A549 (cell line): ENCODE measurements around the gene GPR18. TPM values are rescaled to one million over a fixed set of nuclear protein-coding genes. Genes with fewer than 3 reads are reported as not detected.

ENCODE experiments used
- ATAC-seq, 2 experiments: fragments of 200-7000 bp in 1 of 2; fragments of >200 bp in 1 of 2; cut with Nextera tagmentation in 1 of 2; cut with Tn5 transposase in 1 of 2; 3 replicates each; pipeline versions ENCODE4 v1.8.0 to v1.9.1; 2018 to 2020; ENCODE audit warnings: mild to moderate bottlenecking in 1 of 2, moderate library complexity in 1 of 2
- CTCF ChIA-PET: fragments of 300-600 bp; sonication (Branson Sonifier 250); formaldehyde crosslinking; extraction: SDS; loops from one replicate; lab custom pipeline; 2021; ENCODE audit warnings: antibody characterized with exemption, inconsistent platforms; lab: Yijun Ruan, JAX
- POLR2A ChIA-PET: fragments of 350-600 bp; formaldehyde crosslinking; extraction: SDS; loops from one replicate; lab custom pipeline; 2021; ENCODE audit warnings: antibody characterized with exemption, inconsistent platforms; lab: Yijun Ruan, JAX
- DNase-seq, 2 experiments: peaks; one replicate each; pipeline versions ENCODE4 v3.0.0 to v3.0.0-alpha.2; 2011 to 2016; ENCODE audit warnings: low read depth in 1 of 2, low spot score in 1 of 2
- FAIRE-seq: peaks from 2 replicates; lab custom pipeline; 2011; peaks lifted over from hg19 to GRCh38; lab: Jason Lieb, UNC
- H3K27ac ChIP-seq, 2 experiments: fragments of >200 bp; sonication (Bioruptor Twin); formaldehyde crosslinking; 3 replicates each; pipeline ENCODE4 v1.5.1; 2016 to 2017
- H3K4me1 ChIP-seq: fragments of >200 bp; sonication (Bioruptor Twin); formaldehyde crosslinking; 3 replicates; pipeline ENCODE4 v1.6.1; 2016
- H3K4me2 ChIP-seq: fragments of >200 bp; sonication (Bioruptor Twin); formaldehyde crosslinking; 3 replicates; pipeline ENCODE4 v1.6.1; 2016
- H3K4me3 ChIP-seq: fragments of >200 bp; sonication (Bioruptor Twin); formaldehyde crosslinking; 3 replicates; pipeline ENCODE4 v1.5.1; 2016
- H3K9me3 ChIP-seq: fragments of >200 bp; sonication (Bioruptor Twin); formaldehyde crosslinking; 3 replicates; pipeline ENCODE4 v1.6.1; 2016
- EHF ChIP-seq: fragments of 250-450 bp; sonication (Bioruptor Pico); IDR thresholded peaks from 2 replicates; pipeline ENCODE4 v1.5.0; 2020; ENCODE audit warnings: mild to moderate bottlenecking
- EHMT2 ChIP-seq: fragments of 200-600 bp; sonication (generic); IDR thresholded peaks from 2 replicates; pipeline ENCODE4 v1.6.1; 2016; ENCODE audit warnings: antibody characterized with exemption, low read depth, mild to moderate bottlenecking, moderate library complexity
- ESRRA ChIP-seq: fragments of 150-350 bp; IDR thresholded peaks from 2 replicates; pipeline ENCODE4 v1.6.1; 2014; ENCODE audit warnings: mild to moderate bottlenecking, low read length, borderline replicate concordance
- GATA3 ChIP-seq: IDR thresholded peaks from 2 replicates; pipeline ENCODE4 v1.6.1; 2012; ENCODE audit warnings: borderline replicate concordance
- HDAC2 ChIP-seq: fragments of 200-600 bp; sonication (generic); IDR thresholded peaks from 2 replicates; pipeline ENCODE4 v1.6.1; 2016
- HEYL ChIP-seq: fragments of 250-450 bp; sonication (Bioruptor Pico); IDR thresholded peaks from 2 replicates; pipeline ENCODE4 v1.8.0; 2021; ENCODE audit warnings: mild to moderate bottlenecking, moderate library complexity
- HOXA7 ChIP-seq: fragments of 250-450 bp; sonication (Bioruptor Pico); IDR thresholded peaks from 2 replicates; pipeline ENCODE4 v1.5.0; 2020; ENCODE audit warnings: mild to moderate bottlenecking, moderate library complexity
- JUN ChIP-seq, 2 experiments: fragments of >200 bp; sonication (Bioruptor Twin); formaldehyde crosslinking; IDR thresholded peaks; 2 replicates in 1 of 2; 3 replicates in 1 of 2; pipeline ENCODE4 v1.6.1; 2016 to 2017
- JUNB ChIP-seq: fragments of >200 bp; sonication (Bioruptor Twin); formaldehyde crosslinking; IDR thresholded peaks from 2 replicates; pipeline ENCODE4 v1.6.1; 2016
- KDM1A ChIP-seq: fragments of 200-600 bp; sonication (generic); IDR thresholded peaks from 2 replicates; pipeline ENCODE4 v1.6.1; 2016; ENCODE audit warnings: low read depth, mild to moderate bottlenecking
- MAFK ChIP-seq: fragments of 450-650 bp; IDR thresholded peaks from 2 replicates; pipeline ENCODE4 v1.6.1; 2014; ENCODE audit not compliant: partially characterized antibody
- NFE2L2 ChIP-seq: fragments of 150-350 bp; conservative IDR thresholded peaks from 2 replicates; pipeline ENCODE4 v1.6.1; 2014; ENCODE audit warnings: low read length
- PHF8 ChIP-seq: fragments of 200-600 bp; sonication (generic); IDR thresholded peaks from 2 replicates; pipeline ENCODE4 v1.6.1; 2016; ENCODE audit warnings: low read depth, mild to moderate bottlenecking, antibody characterized with exemption, moderate library complexity, borderline replicate concordance
- POLR2A ChIP-seq: IDR thresholded peaks from 2 replicates; pipeline ENCODE4 v1.6.1; 2012; ENCODE audit warnings: mild to moderate bottlenecking, low read length
- RCOR1 ChIP-seq: fragments of 150-350 bp; IDR thresholded peaks from 2 replicates; pipeline ENCODE4 v1.6.1; 2014; ENCODE audit warnings: antibody characterized with exemption, low read length, low read depth
- RFX5 ChIP-seq: fragments of 450-650 bp; IDR thresholded peaks from 2 replicates; pipeline ENCODE4 v1.7.1; 2014; ENCODE audit warnings: antibody characterized with exemption, mild to moderate bottlenecking, moderate library complexity
- SREBF2 ChIP-seq: fragments of 450-650 bp; IDR thresholded peaks from 2 replicates; pipeline ENCODE4 v1.6.1; 2014; ENCODE audit warnings: mild to moderate bottlenecking, moderate library complexity
- ZFP36 ChIP-seq: fragments of 450-650 bp; IDR thresholded peaks from 2 replicates; pipeline ENCODE4 v1.6.1; 2014; ENCODE audit warnings: borderline replicate concordance; ENCODE audit not compliant: partially characterized antibody
- WGBS: methylation state at CpG from one replicate; pipeline ENCODE4 v1.1.6; 2017; ENCODE audit errors: missing lambda C conversion rate; 5-methylcytosine and 5-hydroxymethylcytosine counted together
- polyA plus RNA-seq, 4 experiments: library from polyadenylated mRNA; depleted of rRNA in 3 of 4; stranded (reverse); fragments of >200 nt; fragmentation: RNase III in 1 of 4; extraction: RNeasy Plus Mini Kit Qiagen cat#74134 plus additional on column Dnase treatment in 1 of 4; gene quantifications; 2 replicates in 3 of 4; 3 replicates in 1 of 4; pipeline ENCODE4 v1.2.3, GENCODE V29; 2011 to 2017
- TF ChIP-seq, protein P1 (sequence below): fragments of >200 bp; sonication (Bioruptor Twin); formaldehyde crosslinking; IDR thresholded peaks from 3 replicates; pipeline ENCODE4 v1.5.1; 2016
- TF ChIP-seq, protein P2 (sequence below): fragments of 150-350 bp; IDR thresholded peaks from 2 replicates; pipeline ENCODE4 v1.6.1; 2014; ENCODE audit warnings: low read depth, mild to moderate bottlenecking, low read length
- TF ChIP-seq, protein P3 (sequence below): fragments of 450-650 bp; IDR thresholded peaks from 2 replicates; pipeline ENCODE4 v1.6.1; 2014; ENCODE audit warnings: antibody characterized with exemption
- TF ChIP-seq, protein P4 (sequence below): fragments of >200 bp; sonication (Bioruptor Twin); formaldehyde crosslinking; IDR thresholded peaks from 2 replicates; pipeline ENCODE4 v1.6.1; 2016
- TF ChIP-seq, protein P5 (sequence below): IDR thresholded peaks from 2 replicates; pipeline ENCODE4 v1.6.1; 2012
- TF ChIP-seq, protein P6 (sequence below): IDR thresholded peaks from 2 replicates; pipeline ENCODE4 v1.6.1; 2012; ENCODE audit warnings: low read depth, borderline replicate concordance
- TF ChIP-seq, protein P7 (sequence below): fragments of 250-450 bp; sonication (Bioruptor Pico); IDR thresholded peaks from 2 replicates; pipeline ENCODE4 v1.5.0; 2021; ENCODE audit warnings: mild to moderate bottlenecking, moderate library complexity, borderline replicate concordance
- TF ChIP-seq, protein P8 (sequence below): IDR thresholded peaks from 2 replicates; pipeline ENCODE4 v1.6.1; 2012

Gene GPR18
- polyA plus RNA-seq, 2 of the 4 experiments (the other 2 are of a cell fraction), result not detected

DNA sequence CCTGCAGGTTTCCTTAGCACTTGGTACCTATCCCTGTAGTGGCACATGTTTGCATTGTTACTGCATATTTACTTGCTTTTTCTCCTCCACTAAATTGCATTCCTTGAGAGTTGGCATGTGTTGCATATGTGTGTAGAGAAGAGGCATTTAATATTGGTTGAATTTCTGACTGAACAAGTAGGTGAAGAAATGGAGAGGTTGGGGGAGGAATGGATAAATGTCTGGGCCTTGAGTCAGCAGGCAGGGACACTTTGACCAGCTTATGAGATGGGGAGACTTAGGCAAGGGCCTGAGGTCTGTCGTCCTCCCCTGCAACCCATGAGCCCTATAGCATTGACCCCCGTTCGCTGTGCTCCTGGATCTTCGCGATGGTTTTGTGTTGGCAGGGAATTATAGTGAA, 2.0 kb upstream of the GPR18 start:
- H3K4me2 ChIP-seq, result no peak overlapping the region
- DNase-seq, result no peak
- no peaks in the 10 kb centered on the region for H3K4me1 ChIP-seq
- ChIA-PET POLR2A (no interaction called here), CTCF (interaction anchor here (1.4 to 2.3 kb wide), 4 partner anchors 9 to 176 kb away, joined by 4 to 5 read pairs (median 4); no protein-coding TSS in a partner anchor)
- no peak overlapping the region for H3K27ac ChIP-seq
- FAIRE-seq, result no peak
- ATAC-seq, result no peak
- TF ChIP-seq ZFP36 (no peak), PHF8 (no peak), RCOR1 (no peak), JUNB (no peak), NFE2L2 (no peak), HDAC2 (no peak), SREBF2 (no peak), GATA3 (no peak), KDM1A (no peak), ESRRA (no peak), MAFK (no peak), RFX5 (no peak), POLR2A (no peak)
- TF ChIP-seq, protein P1, sequence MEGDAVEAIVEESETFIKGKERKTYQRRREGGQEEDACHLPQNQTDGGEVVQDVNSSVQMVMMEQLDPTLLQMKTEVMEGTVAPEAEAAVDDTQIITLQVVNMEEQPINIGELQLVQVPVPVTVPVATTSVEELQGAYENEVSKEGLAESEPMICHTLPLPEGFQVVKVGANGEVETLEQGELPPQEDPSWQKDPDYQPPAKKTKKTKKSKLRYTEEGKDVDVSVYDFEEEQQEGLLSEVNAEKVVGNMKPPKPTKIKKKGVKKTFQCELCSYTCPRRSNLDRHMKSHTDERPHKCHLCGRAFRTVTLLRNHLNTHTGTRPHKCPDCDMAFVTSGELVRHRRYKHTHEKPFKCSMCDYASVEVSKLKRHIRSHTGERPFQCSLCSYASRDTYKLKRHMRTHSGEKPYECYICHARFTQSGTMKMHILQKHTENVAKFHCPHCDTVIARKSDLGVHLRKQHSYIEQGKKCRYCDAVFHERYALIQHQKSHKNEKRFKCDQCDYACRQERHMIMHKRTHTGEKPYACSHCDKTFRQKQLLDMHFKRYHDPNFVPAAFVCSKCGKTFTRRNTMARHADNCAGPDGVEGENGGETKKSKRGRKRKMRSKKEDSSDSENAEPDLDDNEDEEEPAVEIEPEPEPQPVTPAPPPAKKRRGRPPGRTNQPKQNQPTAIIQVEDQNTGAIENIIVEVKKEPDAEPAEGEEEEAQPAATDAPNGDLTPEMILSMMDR, result no peak
- TF ChIP-seq, protein P2, sequence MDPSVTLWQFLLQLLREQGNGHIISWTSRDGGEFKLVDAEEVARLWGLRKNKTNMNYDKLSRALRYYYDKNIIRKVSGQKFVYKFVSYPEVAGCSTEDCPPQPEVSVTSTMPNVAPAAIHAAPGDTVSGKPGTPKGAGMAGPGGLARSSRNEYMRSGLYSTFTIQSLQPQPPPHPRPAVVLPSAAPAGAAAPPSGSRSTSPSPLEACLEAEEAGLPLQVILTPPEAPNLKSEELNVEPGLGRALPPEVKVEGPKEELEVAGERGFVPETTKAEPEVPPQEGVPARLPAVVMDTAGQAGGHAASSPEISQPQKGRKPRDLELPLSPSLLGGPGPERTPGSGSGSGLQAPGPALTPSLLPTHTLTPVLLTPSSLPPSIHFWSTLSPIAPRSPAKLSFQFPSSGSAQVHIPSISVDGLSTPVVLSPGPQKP, result no peak
- TF ChIP-seq, protein P3, sequence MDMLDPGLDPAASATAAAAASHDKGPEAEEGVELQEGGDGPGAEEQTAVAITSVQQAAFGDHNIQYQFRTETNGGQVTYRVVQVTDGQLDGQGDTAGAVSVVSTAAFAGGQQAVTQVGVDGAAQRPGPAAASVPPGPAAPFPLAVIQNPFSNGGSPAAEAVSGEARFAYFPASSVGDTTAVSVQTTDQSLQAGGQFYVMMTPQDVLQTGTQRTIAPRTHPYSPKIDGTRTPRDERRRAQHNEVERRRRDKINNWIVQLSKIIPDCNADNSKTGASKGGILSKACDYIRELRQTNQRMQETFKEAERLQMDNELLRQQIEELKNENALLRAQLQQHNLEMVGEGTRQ, result no peak
- TF ChIP-seq, protein P4, sequence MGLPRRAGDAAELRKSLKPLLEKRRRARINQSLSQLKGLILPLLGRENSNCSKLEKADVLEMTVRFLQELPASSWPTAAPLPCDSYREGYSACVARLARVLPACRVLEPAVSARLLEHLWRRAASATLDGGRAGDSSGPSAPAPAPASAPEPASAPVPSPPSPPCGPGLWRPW, result no peak
- TF ChIP-seq, protein P5, sequence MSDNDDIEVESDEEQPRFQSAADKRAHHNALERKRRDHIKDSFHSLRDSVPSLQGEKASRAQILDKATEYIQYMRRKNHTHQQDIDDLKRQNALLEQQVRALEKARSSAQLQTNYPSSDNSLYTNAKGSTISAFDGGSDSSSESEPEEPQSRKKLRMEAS, result no peak
- TF ChIP-seq, protein P6, sequence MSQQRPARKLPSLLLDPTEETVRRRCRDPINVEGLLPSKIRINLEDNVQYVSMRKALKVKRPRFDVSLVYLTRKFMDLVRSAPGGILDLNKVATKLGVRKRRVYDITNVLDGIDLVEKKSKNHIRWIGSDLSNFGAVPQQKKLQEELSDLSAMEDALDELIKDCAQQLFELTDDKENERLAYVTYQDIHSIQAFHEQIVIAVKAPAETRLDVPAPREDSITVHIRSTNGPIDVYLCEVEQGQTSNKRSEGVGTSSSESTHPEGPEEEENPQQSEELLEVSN, result no peak
- 90% methylated on average over 5 of the region's 5 CpGs for WGBS
- no peaks in the 10 kb centered on the region for H3K9me3 ChIP-seq
- H3K4me3 ChIP-seq, result no peak overlapping the region

DNA sequence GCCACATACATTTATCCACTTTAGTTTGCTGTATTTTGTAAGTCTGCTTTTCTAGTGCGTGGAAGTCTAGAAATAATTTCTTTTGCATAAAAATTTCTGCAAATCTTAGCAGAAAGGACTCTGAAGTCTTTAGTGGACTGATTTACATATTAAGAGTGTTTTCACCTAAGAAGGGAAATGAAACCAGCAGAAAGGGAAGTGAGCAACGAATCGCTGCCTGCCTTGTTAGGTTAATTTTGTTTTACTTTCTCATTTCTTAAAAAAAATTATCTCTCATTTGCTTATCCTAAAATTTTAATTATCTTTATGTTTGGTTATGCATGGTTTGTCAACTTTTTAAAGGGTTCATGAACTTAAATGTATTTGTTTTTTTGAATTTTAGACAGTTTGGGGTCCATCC, 767 bp upstream of the GPR18 start:
- ATAC-seq (no peak), FAIRE-seq (no peak), DNase-seq (no peak)
- no peak overlapping the region for H3K4me3 ChIP-seq
- POLR2A ChIA-PET, result no interaction called here
- H3K27ac ChIP-seq, result no peak overlapping the region
- 98% methylated on average over 3 of the region's 3 CpGs for WGBS
- no peak overlapping the region for H3K4me2 ChIP-seq
- no peaks in the 10 kb centered on the region for H3K9me3 ChIP-seq
- CTCF ChIA-PET, result interaction anchor here (1.5 kb wide), 1 partner anchor 82 kb away, joined by 6 read pairs; no protein-coding TSS in a partner anchor
- TF ChIP-seq HEYL (CRISPR knock-in tag), result no peak
- TF ChIP-seq EHF (CRISPR knock-in tag), result no peak
- TF ChIP-seq JUN (IDR thresholded peaks at IDR 0.05), result no peak
- TF ChIP-seq KDM1A, result no peak
- no peak for TF ChIP-seq HOXA7 (CRISPR knock-in tag)
- TF ChIP-seq, protein P7, sequence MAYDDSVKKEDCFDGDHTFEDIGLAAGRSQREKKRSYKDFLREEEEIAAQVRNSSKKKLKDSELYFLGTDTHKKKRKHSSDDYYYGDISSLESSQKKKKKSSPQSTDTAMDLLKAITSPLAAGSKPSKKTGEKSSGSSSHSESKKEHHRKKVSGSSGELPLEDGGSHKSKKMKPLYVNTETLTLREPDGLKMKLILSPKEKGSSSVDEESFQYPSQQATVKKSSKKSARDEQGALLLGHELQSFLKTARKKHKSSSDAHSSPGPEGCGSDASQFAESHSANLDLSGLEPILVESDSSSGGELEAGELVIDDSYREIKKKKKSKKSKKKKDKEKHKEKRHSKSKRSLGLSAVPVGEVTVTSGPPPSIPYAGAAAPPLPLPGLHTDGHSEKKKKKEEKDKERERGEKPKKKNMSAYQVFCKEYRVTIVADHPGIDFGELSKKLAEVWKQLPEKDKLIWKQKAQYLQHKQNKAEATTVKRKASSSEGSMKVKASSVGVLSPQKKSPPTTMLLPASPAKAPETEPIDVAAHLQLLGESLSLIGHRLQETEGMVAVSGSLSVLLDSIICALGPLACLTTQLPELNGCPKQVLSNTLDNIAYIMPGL, result no peak
- TF ChIP-seq, protein P8, sequence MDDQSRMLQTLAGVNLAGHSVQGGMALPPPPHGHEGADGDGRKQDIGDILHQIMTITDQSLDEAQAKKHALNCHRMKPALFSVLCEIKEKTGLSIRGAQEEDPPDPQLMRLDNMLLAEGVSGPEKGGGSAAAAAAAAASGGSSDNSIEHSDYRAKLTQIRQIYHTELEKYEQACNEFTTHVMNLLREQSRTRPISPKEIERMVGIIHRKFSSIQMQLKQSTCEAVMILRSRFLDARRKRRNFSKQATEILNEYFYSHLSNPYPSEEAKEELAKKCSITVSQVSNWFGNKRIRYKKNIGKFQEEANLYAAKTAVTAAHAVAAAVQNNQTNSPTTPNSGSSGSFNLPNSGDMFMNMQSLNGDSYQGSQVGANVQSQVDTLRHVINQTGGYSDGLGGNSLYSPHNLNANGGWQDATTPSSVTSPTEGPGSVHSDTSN, result no peak
- no peak for TF ChIP-seq EHMT2
- no peak for TF ChIP-seq POLR2A
- no peaks in the 10 kb centered on the region for H3K4me1 ChIP-seq
